HepG2 (cell line): ENCODE measurements around the gene SLC25A44. TPM values are rescaled to one million over a fixed set of nuclear protein-coding genes. Genes with fewer than 3 reads are reported as not detected.

Source experiments
- ATAC-seq: fragments of 200-7000 bp; cut with Tn5 transposase; 3 replicates; pipeline ENCODE4 v1.9.1; 2020; ENCODE audit warnings: mild to moderate bottlenecking, moderate library complexity
- BruUV-seq: library from RNA; stranded (reverse); fragments of 400-500 nt; replicated peaks from 2 replicates; lab custom pipeline; 2021; lab: Mats Ljungman, UMichigan
- CTCF ChIA-PET: fragments of 300-600 bp; formaldehyde crosslinking; extraction: SDS; loops from one replicate; lab custom pipeline; 2021; ENCODE audit warnings: low total read pairs, inconsistent platforms, low intra/inter-chr PET ratio; lab: Yijun Ruan, JAX
- POLR2A ChIA-PET: fragments of 350-600 bp; sonication (Branson Sonifier 250); formaldehyde crosslinking; loops from one replicate; lab custom pipeline; 2020; ENCODE audit warnings: antibody characterized with exemption, inconsistent platforms; lab: Yijun Ruan, JAX
- DNase-seq: peaks from one replicate; pipeline ENCODE4 v3.0.0-alpha.2; 2015; ENCODE audit warnings: low spot score
- FAIRE-seq: peaks from 3 replicates; lab custom pipeline; 2011; peaks lifted over from hg19 to GRCh38; lab: Jason Lieb, UNC
- H2AFZ ChIP-seq: one replicate; pipeline ENCODE4 v1.6.1; 2011; ENCODE audit warnings: low read length, inconsistent platforms
- H3K27ac ChIP-seq: fragments of 300-600 bp; 3 replicates; pipeline ENCODE4 v1.8.0; 2011; ENCODE audit warnings: mixed run types, mild to moderate bottlenecking, mixed read lengths, low read length, inconsistent platforms; ENCODE audit not compliant: insufficient read depth; ENCODE audit errors: extremely low read length
- H3K27me3 ChIP-seq, 2 experiments: fragments of 200-600 bp in 1 of 2; 2 replicates in 1 of 2; 3 replicates in 1 of 2; pipeline versions ENCODE4 v1.6.0 to v1.8.0; 2011; ENCODE audit warnings: low read length in 2 of 2, mild to moderate bottlenecking in 2 of 2, moderate library complexity in 2 of 2, inconsistent platforms in 1 of 2; ENCODE audit not compliant: insufficient read depth in 2 of 2, control insufficient read depth in 1 of 2
- H3K36me3 ChIP-seq, 2 experiments: fragments of 200-600 bp in 1 of 2; replicated peaks in 1 of 2; 2 replicates in 1 of 2; 3 replicates in 1 of 2; pipeline versions ENCODE4 v1.5.1 to v1.8.0; 2011; ENCODE audit warnings: low read length in 2 of 2, inconsistent platforms in 1 of 2; ENCODE audit not compliant: insufficient read depth in 2 of 2, control insufficient read depth in 1 of 2
- H3K4me1 ChIP-seq: 2 replicates; pipeline ENCODE4 v1.5.1; 2012; ENCODE audit warnings: low read length, inconsistent platforms; ENCODE audit not compliant: insufficient read depth
- H3K4me2 ChIP-seq: 2 replicates; pipeline ENCODE4 v1.6.0; 2011; ENCODE audit warnings: low read depth, low read length, inconsistent platforms
- H3K4me3 ChIP-seq, 3 experiments: fragments of 200-600 bp in 1 of 3; sonication (generic), shearing (Covaris generic) in 1 of 3; replicated peaks in 1 of 3; 2 replicates each; pipeline ENCODE4 v1.5.1; 2011 to 2016; ENCODE audit warnings: low read length in 3 of 3, inconsistent platforms in 2 of 3, low read depth in 2 of 3, mild to moderate bottlenecking in 2 of 3, control low read depth in 1 of 3, mixed read lengths in 1 of 3; ENCODE audit not compliant: insufficient read depth in 1 of 3
- H3K79me2 ChIP-seq: one replicate; pipeline ENCODE4 v1.6.1; 2011; ENCODE audit warnings: low read length, inconsistent platforms; ENCODE audit not compliant: insufficient read depth
- H3K9ac ChIP-seq: 2 replicates; pipeline ENCODE4 v1.6.0; 2011; ENCODE audit warnings: mild to moderate bottlenecking, low read depth, low read length, inconsistent platforms; ENCODE audit not compliant: insufficient read depth
- H3K9me3 ChIP-seq: 2 replicates; pipeline ENCODE4 v1.5.1; 2012; ENCODE audit warnings: mild to moderate bottlenecking, low read length
- H4K20me1 ChIP-seq: 2 replicates; pipeline ENCODE4 v1.6.0; 2011; ENCODE audit warnings: inconsistent platforms, mild to moderate bottlenecking, low read length, moderate library complexity; ENCODE audit not compliant: insufficient read depth
- CEBPG ChIP-seq: IDR thresholded peaks from 2 replicates; pipeline ENCODE4 v1.6.1; 2016
- FOXK1 ChIP-seq: sonication (generic); formaldehyde crosslinking; IDR thresholded peaks from 2 replicates; pipeline ENCODE4 v1.4.0; 2020; ENCODE audit warnings: low read depth, missing genetic modification reagents, borderline replicate concordance
- FOXO4 ChIP-seq: sonication (generic); formaldehyde crosslinking; conservative IDR thresholded peaks from 2 replicates; pipeline ENCODE4 v1.8.1; 2023; ENCODE audit warnings: missing genetic modification reagents
- JDP2 ChIP-seq: sonication (generic); formaldehyde crosslinking; IDR thresholded peaks from 2 replicates; pipeline ENCODE4 v1.8.1; 2022; ENCODE audit warnings: missing genetic modification reagents, borderline replicate concordance
- MYNN ChIP-seq: sonication (generic); formaldehyde crosslinking; IDR thresholded peaks from 2 replicates; pipeline ENCODE4 v1.4.0; 2020; ENCODE audit warnings: mild to moderate bottlenecking, low read depth, missing genetic modification reagents
- RORA ChIP-seq: sonication (generic); formaldehyde crosslinking; IDR thresholded peaks from 2 replicates; pipeline ENCODE4 v1.5.0; 2020; ENCODE audit warnings: mild to moderate bottlenecking, missing genetic modification reagents, moderate library complexity
- SMC3 ChIP-seq: IDR thresholded peaks from 2 replicates; pipeline ENCODE4 v1.6.1; 2011; ENCODE audit warnings: low read length, improper control_type of control experiment
- SP2 ChIP-seq: sonication (generic); formaldehyde crosslinking; IDR thresholded peaks from 2 replicates; pipeline ENCODE4 v1.5.1; 2020; ENCODE audit warnings: mild to moderate bottlenecking, missing genetic modification reagents
- SRY ChIP-seq: sonication (generic); formaldehyde crosslinking; IDR thresholded peaks from 2 replicates; pipeline ENCODE4 v1.8.0; 2022; ENCODE audit warnings: mild to moderate bottlenecking, missing genetic modification reagents
- TCF7 ChIP-seq: sonication (generic); IDR thresholded peaks from 2 replicates; pipeline ENCODE4 v1.6.1; 2016; ENCODE audit warnings: antibody characterized with exemption, low read depth
- ZNF124 ChIP-seq: sonication (generic); formaldehyde crosslinking; IDR thresholded peaks from 2 replicates; pipeline ENCODE4 v1.4.0; 2020; ENCODE audit warnings: missing genetic modification reagents
- ZNF251 ChIP-seq: sonication (generic); formaldehyde crosslinking; IDR thresholded peaks from 2 replicates; pipeline ENCODE4 v1.9.0; 2021; ENCODE audit warnings: mild to moderate bottlenecking, missing genetic modification reagents
- ZNF451 ChIP-seq: sonication (generic); formaldehyde crosslinking; IDR thresholded peaks from 2 replicates; pipeline ENCODE4 v1.5.0; 2020; ENCODE audit warnings: mild to moderate bottlenecking, missing genetic modification reagents
- ZNF513 ChIP-seq: sonication (generic); formaldehyde crosslinking; conservative IDR thresholded peaks from 2 replicates; pipeline ENCODE4 v1.5.0; 2020; ENCODE audit warnings: missing genetic modification reagents
- ZNF607 ChIP-seq: sonication (generic); formaldehyde crosslinking; IDR thresholded peaks from 2 replicates; pipeline ENCODE4 v1.5.1; 2020; ENCODE audit warnings: missing genetic modification reagents, mild to moderate bottlenecking, borderline replicate concordance
- ZNF629 ChIP-seq: sonication (generic); formaldehyde crosslinking; conservative IDR thresholded peaks from 2 replicates; pipeline ENCODE4 v1.5.0; 2020; ENCODE audit warnings: missing genetic modification reagents
- ZNF660 ChIP-seq: sonication (generic); formaldehyde crosslinking; IDR thresholded peaks from 2 replicates; pipeline ENCODE4 v1.5.1; 2020; ENCODE audit warnings: mild to moderate bottlenecking, low read depth, missing genetic modification reagents, borderline replicate concordance
- ZNF761 ChIP-seq: sonication (generic); formaldehyde crosslinking; conservative IDR thresholded peaks from 2 replicates; pipeline ENCODE4 v1.4.0; 2020; ENCODE audit warnings: mild to moderate bottlenecking, missing genetic modification reagents
- WGBS: methylation state at CpG from one replicate; pipeline ENCODE4 v1.1.6; 2017; ENCODE audit warnings: low lambda C conversion rate; 5-methylcytosine and 5-hydroxymethylcytosine counted together
- in situ Hi-C: cut with HindIII; loops from 2 replicates; pipeline ENCODE4 v1.10.0; 2017; ENCODE audit warnings: low pct_unique_long_range_greater_than_20kb; ENCODE audit not compliant: extremely low pct_ligation_motif_present
- intact Hi-C: fragments of 100-400 bp; cut with micrococcal nuclease; formaldehyde crosslinking; loops from one replicate; pipeline ENCODE4 v1.10.0; 2022; ENCODE audit not compliant: unreplicated experiment
- polyA plus RNA-seq, 8 experiments: library from polyadenylated mRNA; depleted of rRNA in 3 of 8; stranded (reverse) in 7 of 8; unstranded in 1 of 8; fragments of >200 nt; fragmentation: Illumina TruSeq in 4 of 8; extraction: Trizol in 4 of 8; gene quantifications; 2 replicates each; pipeline versions ENCODE4 v1.2.1 to v1.2.3, GENCODE V29; 2011 to 2016; ENCODE audit warnings: low read depth in 4 of 8, missing spikeins in 1 of 8, mixed read lengths in 1 of 8; ENCODE audit not compliant: insufficient read depth in 1 of 8
- total RNA-seq, 5 experiments: library from RNA; depleted of rRNA; stranded (reverse); fragments of >200 nt; fragmentation: Illumina TruSeq; extraction: Trizol; gene quantifications; 2 replicates each; pipeline ENCODE4 v1.2.3, GENCODE V29; 2016; ENCODE audit warnings: low read depth in 1 of 5

SLC25A44 gene
- total and polyA plus RNA-seq, 2 of the 13 experiments (the other 11 are each of a cell fraction or from before 2014, with no cell fraction given): 10.7 to 13.4 TPM

GRCh38 chr1:156226782-156227181 is 32.9 kb downstream of the SLC25A44 start:
- Histone ChIP-seq H4K20me1 (no peaks in the 10 kb centered on the region), H3K27ac (no peak overlapping the region), H2AFZ (no peak overlapping the region), H3K4me2 (no peak overlapping the region), H3K36me3 (peaks cover 16 to 47% of the 10 kb centered on the region in 2 experiments), H3K4me3 (no peak overlapping the region), H3K4me1 (peaks cover 17% of the 10 kb centered on the region), H3K79me2 (no peaks in the 10 kb centered on the region), H3K9me3 (no peaks in the 10 kb centered on the region), H3K9ac (no peak overlapping the region), H3K27me3 (no peaks in the 10 kb centered on the region)
- in situ Hi-C loops (loop anchor here (5.0 kb wide), 1 partner anchor 84 kb away; no protein-coding TSS in a partner anchor), intact Hi-C loops (no loop called here)
- FAIRE-seq (no peak), DNase-seq (no peak), ATAC-seq (no peak)
- POLR2A ChIA-PET: interaction anchor here (2.0 to 4.1 kb wide), 2 partner anchors 54 to 80 kb away, joined by 5 to 38 read pairs; no protein-coding TSS in a partner anchor
- 100% methylated on average over 2 of the region's 4 CpGs for WGBS
- CTCF ChIA-PET: interaction anchor here (1.4 kb wide), 1 partner anchor 80 kb away, joined by 3 read pairs; no protein-coding TSS in a partner anchor
- TF ChIP-seq ZNF251 (CRISPR knock-in tag): no peak
- no peak for TF ChIP-seq SRY (CRISPR knock-in tag)
- no peak for TF ChIP-seq ZNF513
- no peak for TF ChIP-seq CEBPG (CRISPR knock-in tag)
- no peak for TF ChIP-seq RORA (CRISPR knock-in tag)
- TF ChIP-seq TCF7: no peak
- no peak for TF ChIP-seq ZNF124 (CRISPR knock-in tag)
- TF ChIP-seq JDP2 (CRISPR knock-in tag): no peak
- TF ChIP-seq ZNF660: no peak
- no peak for TF ChIP-seq MYNN (CRISPR knock-in tag)
- TF ChIP-seq ZNF761 (CRISPR knock-in tag): no peak
- no peak for TF ChIP-seq FOXK1
- TF ChIP-seq ZNF629: no peak
- TF ChIP-seq ZNF451: no peak
- no peak for TF ChIP-seq ZNF607 (CRISPR knock-in tag)
- TF ChIP-seq SP2 (CRISPR knock-in tag): no peak
- TF ChIP-seq FOXO4 (CRISPR knock-in tag): no peak
- no peak for TF ChIP-seq SMC3
- no TSS peak for BruUV-seq
